Measurements from ENCODE around the gene HDAC6.
"Not testable (repeated sequence)": the region's sequence is repeated elsewhere in the genome, so short reads cannot be mapped to it uniquely, and the experiment has no call there.

HDAC6 gene

GRCh38 chrX:48826135-48826875, 24.4 kb downstream of the HDAC6 start, which contains the start of gene ERAS:
TSS of gene ERAS (plus strand) at chrX:48826513. CDS start at chrX:48829124, 2,611 bp downstream.
- DNase-seq (ENCODE audit: low read depth): no peak

DNA sequence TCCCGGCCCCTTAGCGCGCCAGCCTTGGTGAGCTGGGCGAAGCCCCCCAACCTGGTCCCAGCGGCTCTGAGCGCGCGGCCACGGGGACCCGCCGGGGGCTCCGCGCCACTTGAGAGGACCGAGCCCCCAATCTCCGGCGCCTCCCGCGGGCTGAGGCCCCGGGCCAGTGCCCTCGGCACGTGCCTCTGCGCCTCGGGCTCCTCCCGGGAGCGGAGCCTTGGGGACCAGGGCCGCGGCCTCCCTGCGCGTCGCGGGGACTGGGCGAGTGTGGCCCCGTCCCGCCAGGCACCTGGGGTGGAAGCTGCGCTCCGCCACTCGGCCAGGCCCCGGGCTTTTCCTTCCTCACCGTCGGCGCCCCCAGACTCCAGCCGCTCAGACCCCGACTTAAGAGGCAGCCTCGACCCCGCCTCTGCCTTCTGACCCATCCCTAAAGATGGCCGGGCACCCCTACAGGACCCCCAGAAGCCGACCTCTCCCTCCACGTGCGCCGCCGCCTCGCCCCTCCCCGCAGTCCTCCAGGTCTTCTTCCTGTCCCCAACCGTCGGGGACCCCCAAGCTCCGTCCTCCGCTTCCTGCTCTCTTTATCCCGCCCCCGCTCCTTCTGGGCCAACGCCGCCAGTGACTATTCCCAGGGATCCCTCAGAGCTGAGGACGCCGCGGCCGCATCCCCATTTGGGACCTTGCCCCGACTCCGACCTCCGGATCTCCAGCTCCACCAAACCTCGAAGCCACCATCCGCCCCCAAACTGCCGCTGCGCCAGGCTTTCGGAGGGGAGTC, 25.2 kb downstream of the HDAC6 start:
- DNase-seq (ENCODE audit: low read depth): no peak

- no peak for DNase-seq (ENCODE audit: low read depth)
Measured at GRCh38 chrX:48827654-48827968, 25.7 kb downstream of the HDAC6 start.

- DNase-seq (ENCODE audit: low read depth): no peak
Measured at GRCh38 chrX:48829016-48829735, 27.3 kb downstream of the HDAC6 start.

DNA sequence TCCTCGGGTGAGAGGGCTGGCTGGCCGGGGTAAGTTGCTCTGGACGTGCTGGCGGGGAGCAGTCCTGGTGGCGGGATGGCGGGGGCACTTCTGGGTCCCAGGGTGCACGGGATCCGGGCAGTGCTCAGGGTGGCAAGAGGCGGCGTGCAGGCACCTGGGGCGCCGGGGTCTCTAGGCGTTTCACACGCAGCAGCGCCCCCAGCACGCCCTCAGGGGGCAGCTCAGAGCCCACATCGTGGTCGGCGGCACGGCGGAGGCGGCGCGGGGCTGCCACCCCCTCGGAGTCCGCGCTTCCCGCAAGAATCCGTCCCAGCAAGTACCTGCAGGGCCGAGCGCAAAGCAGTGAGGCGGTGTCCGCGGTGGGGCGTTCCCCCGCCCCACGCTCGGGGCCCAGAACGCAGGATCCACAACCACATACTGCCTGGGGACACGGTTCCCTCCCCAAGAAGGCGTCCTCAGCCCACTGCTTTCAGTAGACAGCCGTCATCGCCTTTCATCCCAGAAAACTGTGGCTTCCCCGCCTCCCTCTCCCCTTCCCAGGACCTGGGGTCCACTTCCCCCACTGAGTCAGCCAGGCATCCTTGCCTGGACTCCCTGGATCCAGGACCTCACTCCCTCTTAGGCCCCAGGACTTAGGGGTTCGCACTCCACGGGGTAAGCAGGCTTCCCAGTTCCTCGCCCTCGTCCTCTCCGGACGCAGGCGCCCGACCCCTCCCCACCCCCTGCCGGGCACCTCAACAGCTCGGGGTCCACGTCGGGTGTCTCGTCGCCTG, 29.5 kb downstream of the HDAC6 start:
- DNase-seq (ENCODE audit: low read depth): no peak

DNA sequence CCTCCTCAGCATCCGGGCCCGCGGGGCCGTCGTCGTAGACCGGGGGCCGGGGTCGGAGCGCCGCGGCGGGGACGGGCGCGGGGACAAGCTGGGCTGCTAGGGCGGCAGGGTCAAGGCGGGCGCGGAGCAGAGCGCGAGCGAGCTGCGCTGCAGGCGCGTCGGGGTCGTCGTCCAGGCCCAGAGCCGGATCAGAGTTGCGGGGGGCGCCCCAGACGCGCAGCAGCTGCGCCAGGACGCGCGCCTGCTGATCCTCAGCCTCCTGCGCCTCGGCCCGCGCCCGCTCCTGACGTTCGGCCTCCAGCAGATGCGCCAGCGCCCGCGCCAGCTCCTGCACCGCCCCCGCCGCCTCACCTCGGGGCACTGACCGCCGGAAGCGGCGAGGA, 30.0 kb downstream of the HDAC6 start:
- DNase-seq (ENCODE audit: low read depth): no peak

- no peak for DNase-seq (ENCODE audit: low read depth)
Measured at GRCh38 chrX:48833542-48834138, 31.8 kb downstream of the HDAC6 start.

DNA sequence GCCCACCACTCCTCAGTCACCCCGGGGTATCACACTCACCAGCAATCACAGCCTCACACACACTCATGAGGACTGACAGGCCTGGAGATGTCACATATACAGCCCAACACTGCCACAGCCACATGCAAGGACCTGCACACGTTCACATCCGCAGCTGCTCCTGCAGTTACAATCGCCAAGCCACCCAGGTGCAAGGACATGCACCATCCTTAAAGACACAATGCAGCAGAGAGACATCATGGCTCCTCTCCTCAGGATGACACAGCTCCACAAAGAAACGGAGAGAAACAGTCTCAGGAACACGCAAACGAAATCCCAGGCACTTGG, 32.5 kb downstream of the HDAC6 start:
- DNase-seq (ENCODE audit: low read depth): no peak

GRCh38 chrX:48835524-48836329, 33.9 kb downstream of the HDAC6 start, which contains the start of gene PCSK1N:
TSS of gene PCSK1N (minus strand) at chrX:48835610. CDS start at chrX:48835532, 78 bp downstream.
- DNase-seq (ENCODE audit: low read depth): no peak

- DNase-seq (ENCODE audit: low read depth): no peak
Measured at GRCh38 chrX:48839686-48840085, 37.8 kb downstream of the HDAC6 start.

DNA sequence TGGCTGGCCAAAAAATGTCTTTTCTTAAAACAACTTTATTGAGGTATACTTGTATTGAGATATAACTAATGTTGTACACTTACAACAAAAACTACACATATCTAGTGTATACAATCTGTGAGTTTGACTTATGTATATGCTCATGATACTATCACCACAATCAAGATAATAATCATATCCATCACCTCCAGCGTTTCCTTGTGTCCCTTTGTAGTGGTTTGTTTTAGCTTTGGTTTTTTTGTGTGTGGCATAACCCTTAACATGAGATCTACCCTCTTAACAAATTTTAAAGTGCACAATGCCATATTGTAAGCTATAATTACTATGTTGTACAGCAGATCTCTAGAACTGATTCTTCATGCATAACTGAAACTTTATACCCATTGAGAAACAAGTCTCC, 47.0 kb downstream of the HDAC6 start:
- DNase-seq (ENCODE audit: low read depth): no peak

- DNase-seq (ENCODE audit: low read depth): no peak
Measured at GRCh38 chrX:48852857-48853256, 51.0 kb downstream of the HDAC6 start.

- not testable (repeated sequence) for DNase-seq (ENCODE audit: low read depth)
Measured at GRCh38 chrX:48853494-48853893, 51.6 kb downstream of the HDAC6 start.

DNA sequence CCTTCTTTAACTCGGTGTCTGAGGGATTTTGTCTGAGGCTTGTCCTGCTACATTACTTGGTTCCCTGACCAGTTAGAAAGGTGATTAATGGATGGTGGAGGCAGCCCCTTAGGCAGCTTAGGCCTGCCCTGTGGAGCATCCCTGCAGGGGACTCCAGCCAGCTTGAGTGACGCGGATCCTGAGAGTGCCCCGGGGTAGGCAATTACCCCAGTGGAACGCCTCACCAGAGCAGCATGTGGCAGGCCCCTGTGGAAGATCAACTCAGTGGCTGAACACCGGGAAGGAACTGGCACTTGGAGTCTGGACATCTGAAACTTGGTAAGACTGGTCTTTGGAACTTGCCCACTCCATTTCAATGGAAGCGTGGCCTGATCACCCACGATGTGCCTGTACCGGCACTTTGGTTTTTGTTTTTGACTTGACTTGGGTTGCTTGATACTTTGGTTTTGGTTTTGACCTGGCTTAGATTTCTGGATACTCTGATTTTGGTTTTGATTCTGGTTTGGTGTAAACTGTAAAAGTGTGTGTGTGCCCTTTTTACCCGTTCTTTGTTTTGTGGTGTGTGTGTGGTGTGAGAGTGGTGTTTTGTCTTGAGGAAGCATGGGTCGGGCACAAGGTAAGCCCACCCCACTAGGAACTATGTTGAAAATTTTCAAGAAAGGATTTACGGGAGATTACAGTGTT, 52.4 kb downstream of the HDAC6 start:
- not testable (repeated sequence) for DNase-seq (ENCODE audit: low read depth)

DNA sequence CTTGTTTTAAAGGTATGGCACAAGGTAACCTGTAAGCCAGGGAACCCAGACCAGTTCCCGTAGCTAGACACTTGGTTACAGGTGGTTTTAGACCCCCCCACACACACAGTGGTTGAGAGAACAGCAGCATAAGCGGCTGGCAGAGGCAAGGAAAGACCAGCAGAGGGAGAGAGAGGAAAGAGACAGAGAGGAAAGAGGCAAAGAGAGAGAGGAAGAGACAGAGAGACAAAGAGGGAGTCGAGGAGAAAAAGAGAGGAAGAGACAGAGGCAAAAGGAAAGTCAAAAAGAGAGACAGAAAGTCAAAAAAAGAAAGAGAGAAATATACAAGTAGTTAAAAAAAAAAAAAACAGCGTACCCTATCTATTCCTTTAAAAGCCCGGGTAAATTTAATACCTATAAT, 53.0 kb downstream of the HDAC6 start:
- no peak for DNase-seq (ENCODE audit: low read depth)

GRCh38 chrX:48864210-48864609, 62.3 kb downstream of the HDAC6 start:
- no peak for DNase-seq (ENCODE audit: low read depth)

GRCh38 chrX:48872017-48872416, 70.2 kb downstream of the HDAC6 start:
- not testable (repeated sequence) for DNase-seq (ENCODE audit: low read depth)
